IPS-18c (cell line): ENCODE results near the gene MALL.
"Not testable (repeated sequence)": the region's sequence is repeated elsewhere in the genome, so short reads cannot be mapped to it uniquely, and the experiment has no call there.

Source experiments
- H3K4me3 ChIP-seq: 2 replicates; pipeline ENCODE4 v1.7.0; 2013; ENCODE audit warnings: low read depth, mild to moderate bottlenecking, low read length, moderate library complexity; ENCODE audit not compliant: insufficient read depth
- H3K9me3 ChIP-seq: one replicate; pipeline ENCODE4 v1.6.1; 2013; ENCODE audit warnings: mild to moderate bottlenecking, low read length, moderate library complexity; ENCODE audit not compliant: control insufficient read depth, insufficient read depth

MALL gene

DNA sequence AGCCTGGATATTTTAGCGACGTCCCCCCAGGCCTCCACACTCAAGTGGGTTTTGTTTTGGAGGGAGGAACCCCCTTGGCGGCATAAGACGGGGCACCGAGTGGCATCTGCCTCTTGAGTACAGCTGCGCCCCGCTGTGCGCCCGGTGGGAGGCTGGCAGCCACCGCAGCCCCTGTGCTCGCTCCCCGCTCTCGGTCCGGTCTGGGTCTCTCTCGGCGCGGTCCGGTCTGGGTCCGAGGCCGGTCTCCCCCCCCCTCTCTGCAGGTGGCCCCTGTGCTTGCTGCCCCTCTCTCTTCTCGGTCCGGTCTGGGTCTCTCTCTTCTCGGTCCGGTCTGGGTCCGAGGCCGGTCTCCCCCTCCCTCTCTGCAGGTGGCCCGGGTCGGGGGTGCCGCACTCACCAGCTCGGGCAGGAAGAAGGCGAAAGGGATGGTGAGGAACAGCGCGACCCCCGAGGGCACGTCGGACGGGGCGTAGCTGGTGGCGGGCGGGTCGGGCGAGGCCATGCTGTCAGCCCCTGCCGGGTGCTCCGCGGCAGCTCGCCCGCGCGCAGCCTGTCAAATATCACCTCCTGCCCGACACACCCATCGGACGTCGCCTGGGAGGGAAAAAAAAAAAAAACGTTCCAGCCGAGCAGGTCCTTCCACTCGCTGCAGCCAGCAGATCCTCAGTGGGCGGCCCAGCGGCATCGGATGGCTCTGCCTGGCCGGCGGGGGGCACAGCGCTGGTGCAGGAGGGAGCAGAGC lies at the start of gene MALL:
TSS of gene MALL (minus strand) at position 532 of the 742 bp plus-strand sequence. CDS start at position 502, 30 bp downstream.
- Histone ChIP-seq H3K4me3 (peak within 1 kb of the TSS; percentile 58), H3K9me3 (peaks cover 2% of the 10 kb centered on the region)

DNA sequence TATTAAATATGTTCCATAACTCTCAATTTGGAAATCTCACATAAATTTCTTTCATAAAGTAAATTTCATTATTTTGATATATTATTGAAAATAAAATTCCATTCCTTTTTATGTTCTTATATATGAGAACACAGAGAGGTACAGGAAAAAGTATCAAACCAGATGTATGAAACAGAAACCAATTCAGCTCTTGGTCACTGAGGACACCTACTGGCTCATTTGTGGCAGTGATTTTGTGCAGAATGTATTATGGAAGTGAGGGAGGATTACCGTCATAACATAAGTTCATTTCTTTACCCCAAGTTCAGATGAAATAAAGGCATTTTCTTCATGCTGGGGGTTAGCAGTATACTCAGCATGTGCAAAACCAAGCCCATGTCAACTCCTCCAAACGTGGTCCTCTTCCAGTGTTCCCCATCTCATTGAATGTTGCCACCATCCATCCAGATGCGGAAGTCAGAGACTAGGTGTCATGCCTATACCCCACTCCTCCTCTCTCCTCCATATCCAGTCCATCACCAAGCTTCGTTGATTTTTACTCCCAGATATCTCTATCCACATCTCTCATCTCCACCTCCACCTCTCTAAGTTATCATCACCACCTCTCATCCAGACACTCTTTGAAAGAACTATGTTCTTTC lies 41.7 kb upstream of the MALL start:
- Histone ChIP-seq H3K9me3 (peaks cover 11% of the 10 kb centered on the region), H3K4me3 (no peak overlapping the region)

DNA sequence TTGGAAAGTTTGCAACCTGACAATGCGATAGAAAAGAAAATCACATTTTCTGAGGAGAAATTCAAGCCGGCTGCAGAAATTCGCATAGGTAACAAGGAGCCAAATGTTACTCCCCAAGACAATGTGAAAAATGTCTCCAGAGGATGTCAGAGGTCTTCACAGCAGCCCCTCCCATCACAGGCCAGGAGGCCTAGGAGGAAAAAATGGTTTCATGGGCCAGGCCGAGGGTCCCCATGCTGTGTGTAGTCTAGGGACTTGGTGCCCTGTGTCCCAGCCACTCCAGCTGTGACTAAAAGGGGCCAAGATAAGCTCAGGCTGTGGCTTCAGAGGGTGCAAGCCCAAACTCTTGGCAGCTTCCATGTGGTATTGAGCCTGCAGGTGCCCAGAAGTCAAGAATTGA lies 39.2 kb upstream of the MALL start:
- peaks cover 11% of the 10 kb centered on the region for H3K9me3 ChIP-seq
- not testable (repeated sequence) for H3K4me3 ChIP-seq

DNA sequence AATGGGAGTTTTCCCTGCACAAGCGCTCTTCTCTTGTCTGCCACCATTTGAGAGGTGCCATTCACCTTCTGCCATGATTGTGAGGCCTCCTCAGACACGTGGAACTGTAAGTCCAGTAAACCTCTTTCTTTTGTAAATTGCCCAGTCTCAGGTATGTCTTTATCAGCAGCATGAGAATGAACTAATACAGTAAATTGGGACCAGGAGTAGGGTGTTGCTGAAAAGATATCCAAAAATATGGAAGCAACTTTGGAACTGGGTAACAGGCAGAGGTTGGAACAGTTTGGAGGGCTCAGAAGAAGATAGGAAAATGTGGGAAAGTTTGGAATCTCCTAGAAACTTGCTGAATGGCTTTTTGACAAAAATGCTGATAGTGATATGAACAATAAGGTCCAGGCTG lies 38.6 kb upstream of the MALL start:
- H3K4me3 ChIP-seq = not testable (repeated sequence)
- peaks cover 11% of the 10 kb centered on the region for H3K9me3 ChIP-seq

DNA sequence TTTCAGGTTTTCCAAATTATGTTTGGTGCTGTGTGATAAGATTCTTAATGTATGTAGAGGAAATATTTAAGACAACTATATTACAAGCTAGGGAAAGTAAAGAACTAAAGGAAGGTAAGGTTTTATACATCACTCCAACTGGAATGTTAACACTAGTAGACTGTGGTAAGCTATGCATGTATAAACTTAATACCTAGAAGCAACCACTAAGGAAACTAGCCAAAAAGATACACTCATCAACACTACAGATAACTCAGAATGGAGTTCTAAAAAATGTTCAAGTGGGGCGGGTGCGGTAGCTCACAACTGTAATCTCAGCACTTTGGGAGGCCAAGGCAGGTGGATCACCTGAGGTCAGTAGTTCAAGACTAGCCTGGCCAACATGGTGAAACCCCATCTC lies 37.8 kb upstream of the MALL start:
- Histone ChIP-seq H3K9me3 (peaks cover 11% of the 10 kb centered on the region), H3K4me3 (no peak overlapping the region)

DNA sequence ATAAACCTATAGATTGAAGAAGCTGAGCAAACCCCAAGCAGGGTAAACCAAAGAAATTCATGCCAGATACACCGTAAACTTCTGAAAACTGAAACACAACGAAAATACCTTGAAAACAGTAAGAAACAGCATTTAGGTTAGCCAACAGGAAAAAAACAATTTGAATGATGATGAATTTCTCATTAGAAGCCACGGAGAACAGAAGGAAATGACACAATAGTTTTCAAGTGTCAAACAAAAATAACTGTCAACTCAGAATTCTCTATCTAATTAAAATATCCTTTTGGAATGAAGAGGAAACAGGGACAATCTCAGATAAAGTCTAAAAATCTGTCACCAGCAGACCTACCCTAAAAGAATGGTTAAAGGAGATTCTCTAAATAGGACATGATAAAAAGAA lies 37.3 kb upstream of the MALL start:
- H3K4me3 ChIP-seq = no peak overlapping the region
- H3K9me3 ChIP-seq = peaks cover 11% of the 10 kb centered on the region

DNA sequence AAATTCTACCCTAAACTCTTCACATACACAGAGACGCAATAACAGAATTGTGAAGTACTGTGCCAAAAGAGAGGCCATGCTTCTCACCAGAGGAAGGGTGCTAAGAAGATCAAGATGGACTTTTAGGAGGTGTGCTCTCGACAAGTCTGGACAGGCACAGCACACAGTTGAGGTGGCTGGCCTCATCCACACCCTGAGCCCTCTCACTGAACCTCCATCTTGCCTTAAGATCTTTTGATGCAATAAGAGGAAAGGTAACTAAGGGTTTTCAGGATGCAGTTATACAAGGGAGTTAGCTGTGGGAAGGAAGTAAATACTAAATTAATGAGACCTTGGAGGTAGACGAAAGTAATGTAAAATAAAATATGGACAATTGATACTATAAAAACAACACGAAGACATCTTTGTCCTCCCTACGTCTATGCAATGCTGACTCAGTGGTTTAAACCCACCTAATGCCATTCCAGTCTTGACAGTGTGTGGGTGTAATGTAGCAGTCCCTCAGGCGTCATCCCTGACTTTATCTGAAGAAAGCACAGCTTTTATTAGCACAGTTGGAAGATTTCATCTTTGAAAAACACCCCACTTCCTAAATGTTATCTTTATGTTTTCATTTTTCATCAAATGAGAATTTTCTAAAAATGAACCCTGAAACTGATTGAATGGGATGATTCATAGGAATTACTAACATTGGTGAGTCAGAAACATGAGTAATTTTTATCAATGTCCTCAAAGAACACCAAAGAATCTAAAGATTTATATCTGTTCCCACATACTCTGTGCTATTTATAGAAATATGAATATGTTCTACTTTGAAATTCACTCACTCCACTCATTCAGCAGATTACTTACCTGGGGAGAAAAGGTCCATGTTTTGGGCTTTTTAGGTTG lies 34.0 kb upstream of the MALL start:
- Histone ChIP-seq H3K4me3 (no peak overlapping the region), H3K9me3 (peaks cover 1% of the 10 kb centered on the region)

DNA sequence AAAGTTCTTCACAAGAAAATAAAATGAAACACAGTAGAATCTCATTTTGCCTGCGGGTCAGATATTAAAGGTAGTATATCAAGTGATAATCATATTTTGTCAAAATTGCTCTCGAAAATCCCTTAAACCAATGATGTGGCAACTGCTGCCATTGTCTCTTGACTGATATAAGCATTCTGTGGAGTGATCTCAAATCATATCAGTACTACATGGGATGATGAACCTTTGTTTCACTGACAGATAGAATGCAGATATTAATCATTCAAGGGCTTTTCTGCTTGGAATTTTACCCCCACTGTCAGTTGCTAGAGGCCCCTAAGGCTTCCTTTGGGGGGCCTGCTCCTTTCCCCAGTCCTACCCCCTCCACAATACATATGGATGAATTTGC lies 31.3 kb upstream of the MALL start:
- no peaks in the 10 kb centered on the region for H3K9me3 ChIP-seq
- no peak overlapping the region for H3K4me3 ChIP-seq

DNA sequence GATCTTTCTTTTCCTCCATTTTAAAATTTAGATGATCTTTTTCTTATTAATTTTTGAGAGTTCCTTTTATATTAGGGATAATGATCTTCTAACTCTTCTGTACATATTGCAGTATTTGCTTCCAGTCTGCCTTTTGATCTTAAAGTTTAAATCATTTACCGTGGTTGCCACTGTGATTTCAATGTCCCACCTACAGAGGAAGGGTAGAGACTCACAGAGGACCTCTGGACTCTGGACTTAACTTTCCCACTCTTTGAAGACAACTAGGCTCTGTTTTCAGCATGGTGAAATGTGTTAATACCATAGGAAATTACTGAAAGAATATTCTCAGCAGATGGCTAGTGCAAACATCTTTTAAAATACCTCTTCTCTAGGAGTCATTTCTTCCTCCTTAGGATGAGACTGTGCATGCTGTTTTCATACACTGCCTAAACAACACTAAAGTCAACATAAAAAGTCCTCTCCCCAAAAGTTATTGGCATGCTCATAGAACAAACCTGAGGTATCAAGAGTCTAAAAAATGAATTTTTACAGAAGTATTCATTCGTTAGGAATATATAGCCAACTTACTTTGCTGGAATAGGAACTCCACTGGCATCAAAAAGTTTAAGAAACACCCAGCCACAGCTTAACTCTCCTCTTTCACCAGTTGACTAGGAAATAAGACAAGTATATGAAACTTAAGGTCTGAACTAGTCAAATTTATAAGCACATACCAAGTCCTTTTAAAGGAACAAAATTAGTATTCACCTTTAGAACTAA lies 30.7 kb upstream of the MALL start:
- H3K4me3 ChIP-seq = no peak overlapping the region
- H3K9me3 ChIP-seq = no peaks in the 10 kb centered on the region

DNA sequence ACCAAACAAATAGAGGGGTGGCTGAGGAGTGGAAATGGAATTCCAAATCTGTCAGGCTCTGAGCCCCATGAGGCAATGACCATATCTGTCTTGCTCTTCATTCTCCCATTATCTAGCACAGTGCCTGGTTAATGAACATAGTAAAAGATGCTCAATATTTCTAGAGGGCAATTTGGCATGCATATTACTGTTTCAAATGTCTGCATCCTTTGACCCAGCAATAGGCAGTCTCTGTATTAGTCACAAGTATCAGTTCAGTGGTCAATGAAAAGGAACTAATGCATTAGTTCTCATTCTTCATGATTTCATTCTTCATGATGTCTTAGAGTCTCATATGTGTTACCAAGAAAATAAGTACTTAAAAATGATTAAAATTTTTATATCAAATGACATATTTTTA lies 28.4 kb upstream of the MALL start:
- no peak overlapping the region for H3K4me3 ChIP-seq
- H3K9me3 ChIP-seq = no peaks in the 10 kb centered on the region

DNA sequence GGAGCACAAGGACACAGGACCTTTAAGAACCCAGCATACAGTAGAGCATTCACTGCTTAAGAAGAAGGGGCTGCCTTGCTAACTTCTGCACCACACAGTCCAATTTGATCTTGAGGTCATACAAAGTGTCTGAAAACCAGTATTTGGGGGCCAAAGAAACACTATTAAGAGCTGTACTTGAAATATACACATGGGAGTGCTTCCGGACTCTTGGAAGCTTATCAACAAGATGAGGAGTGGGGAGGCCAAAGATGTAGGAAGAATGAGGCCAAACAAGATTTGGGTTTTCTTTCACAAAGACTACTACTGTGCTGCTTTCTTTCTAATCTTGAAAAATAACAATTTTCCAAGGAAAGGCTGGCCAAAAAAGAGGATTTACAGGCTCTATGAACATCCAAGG lies 24.8 kb upstream of the MALL start:
- no peaks in the 10 kb centered on the region for H3K9me3 ChIP-seq

DNA sequence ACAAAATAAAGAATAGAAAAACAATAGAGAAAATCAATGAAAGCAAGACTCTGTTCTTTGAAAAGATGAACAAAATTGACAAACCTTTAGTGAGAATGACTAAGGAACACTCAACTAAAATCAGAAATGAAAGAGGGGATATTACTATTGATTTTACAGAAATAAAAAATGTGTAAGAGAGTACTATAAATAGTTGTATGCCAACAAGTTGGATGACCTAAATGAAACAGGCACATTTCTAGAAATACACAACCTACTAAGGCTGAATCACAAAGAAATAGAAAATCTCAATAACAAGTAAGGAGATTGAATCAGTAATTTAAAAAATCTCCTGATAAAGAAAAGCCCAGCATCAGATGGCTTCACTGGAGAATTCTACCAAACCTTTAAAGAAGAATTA lies 18.4 kb upstream of the MALL start:
- Histone ChIP-seq H3K4me3 (no peak overlapping the region), H3K9me3 (no peaks in the 10 kb centered on the region)

More for the DNA sequence above, 24.8 kb upstream of the MALL start:
- no peak overlapping the region for H3K4me3 ChIP-seq

DNA sequence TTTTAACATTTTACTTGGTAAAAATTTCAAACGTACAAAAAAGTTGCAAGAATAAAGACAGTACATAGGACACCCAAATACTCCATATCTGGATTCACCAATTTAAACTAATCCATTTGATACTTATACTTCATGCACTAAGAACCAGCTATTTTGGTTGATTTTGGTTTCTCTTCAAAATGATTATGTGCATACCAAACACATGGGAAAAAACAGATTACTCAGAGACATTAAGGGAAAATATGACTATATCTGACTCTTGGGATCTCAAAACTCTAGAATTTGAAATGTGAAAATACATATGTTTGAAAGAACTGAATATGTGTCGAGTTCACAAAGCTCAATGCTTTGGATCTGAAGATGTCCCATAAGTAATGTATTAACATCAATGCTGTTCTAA lies 15.5 kb upstream of the MALL start:
- no peak overlapping the region for H3K4me3 ChIP-seq
- H3K9me3 ChIP-seq = no peaks in the 10 kb centered on the region

DNA sequence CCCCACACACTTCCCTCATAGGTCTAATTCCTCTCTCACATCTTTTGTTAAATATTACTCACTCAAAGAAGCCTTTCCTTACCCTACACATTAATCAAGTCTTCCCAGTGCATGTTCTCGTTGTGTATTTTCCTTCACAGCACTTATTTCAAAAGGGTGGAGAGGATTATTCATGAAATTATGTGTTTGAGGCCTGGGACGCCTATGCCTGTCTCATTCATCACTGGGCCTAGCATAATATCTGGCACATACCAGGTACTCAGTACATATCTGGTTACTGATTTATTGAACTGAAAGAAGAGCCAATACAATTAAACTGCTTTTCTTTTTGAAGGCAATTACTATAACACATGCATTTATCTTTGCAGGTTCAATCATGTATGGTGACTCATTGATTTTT lies 15.1 kb upstream of the MALL start:
- H3K9me3 ChIP-seq = no peaks in the 10 kb centered on the region
- H3K4me3 ChIP-seq = no peak overlapping the region

DNA sequence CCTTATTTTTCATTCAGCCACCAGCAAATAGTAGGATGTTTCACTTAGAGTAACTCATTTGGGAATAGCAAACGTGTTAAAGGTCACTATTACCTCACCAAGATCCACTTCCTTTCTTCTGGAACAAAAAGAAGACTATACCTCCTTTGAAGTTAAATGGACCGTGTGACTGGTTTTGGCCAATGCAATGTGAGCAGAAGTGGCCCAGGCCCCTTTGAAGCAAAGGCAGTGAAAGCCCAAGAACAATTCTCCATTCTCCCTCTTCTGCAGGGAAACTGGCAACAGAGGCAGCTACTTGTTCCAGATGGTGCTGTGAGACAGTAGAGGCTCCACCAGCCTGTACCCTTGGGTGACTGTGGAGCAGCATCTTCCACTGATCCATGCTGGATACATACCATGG lies 11.3 kb upstream of the MALL start:
- H3K4me3 ChIP-seq = no peak overlapping the region
- H3K9me3 ChIP-seq = no peaks in the 10 kb centered on the region

DNA sequence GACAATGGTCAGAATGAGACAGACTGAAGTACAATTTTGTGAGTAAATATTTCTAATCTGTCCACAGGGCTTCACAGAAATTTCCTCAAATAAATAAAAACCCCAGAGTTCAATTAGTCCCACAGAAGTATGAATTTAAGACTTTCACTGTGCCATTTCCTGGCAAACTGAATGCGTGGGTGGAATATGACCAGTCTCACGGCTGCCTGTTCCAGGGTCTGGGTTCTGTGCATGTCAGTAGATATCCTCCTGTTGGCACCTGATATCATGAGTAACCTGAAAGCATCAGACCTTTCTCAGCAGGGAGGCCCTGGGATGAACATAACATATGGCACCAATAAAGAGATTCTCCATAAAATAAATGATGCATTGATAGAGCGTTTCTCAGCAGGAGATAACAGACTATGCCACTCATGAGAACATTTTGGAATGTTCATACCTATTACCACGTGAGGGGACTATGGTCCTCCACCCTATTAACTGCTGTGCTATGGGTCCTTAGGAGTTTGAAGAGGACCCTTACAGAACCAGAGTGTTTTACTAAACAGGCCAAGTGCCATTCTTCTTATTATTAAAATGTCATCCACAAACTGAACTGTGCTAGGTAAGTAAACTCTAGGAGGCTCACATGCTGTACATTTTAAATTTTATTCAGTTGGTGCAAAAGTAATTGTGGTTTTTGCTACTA lies 10.6 kb upstream of the MALL start:
- Histone ChIP-seq H3K4me3 (no peak overlapping the region), H3K9me3 (no peaks in the 10 kb centered on the region)
